Hepatic stellate cell (primary cell): Measurements from ENCODE around the gene PNLDC1.
"Not testable (repeated sequence)": the region's sequence is repeated elsewhere in the genome, so short reads cannot be mapped to it uniquely, and the experiment has no call there.

Experiments
- DNase-seq: peaks from one replicate; pipeline ENCODE4 v3.0.0; 2011; ENCODE audit warnings: low spot score

The PNLDC1 gene

DNA sequence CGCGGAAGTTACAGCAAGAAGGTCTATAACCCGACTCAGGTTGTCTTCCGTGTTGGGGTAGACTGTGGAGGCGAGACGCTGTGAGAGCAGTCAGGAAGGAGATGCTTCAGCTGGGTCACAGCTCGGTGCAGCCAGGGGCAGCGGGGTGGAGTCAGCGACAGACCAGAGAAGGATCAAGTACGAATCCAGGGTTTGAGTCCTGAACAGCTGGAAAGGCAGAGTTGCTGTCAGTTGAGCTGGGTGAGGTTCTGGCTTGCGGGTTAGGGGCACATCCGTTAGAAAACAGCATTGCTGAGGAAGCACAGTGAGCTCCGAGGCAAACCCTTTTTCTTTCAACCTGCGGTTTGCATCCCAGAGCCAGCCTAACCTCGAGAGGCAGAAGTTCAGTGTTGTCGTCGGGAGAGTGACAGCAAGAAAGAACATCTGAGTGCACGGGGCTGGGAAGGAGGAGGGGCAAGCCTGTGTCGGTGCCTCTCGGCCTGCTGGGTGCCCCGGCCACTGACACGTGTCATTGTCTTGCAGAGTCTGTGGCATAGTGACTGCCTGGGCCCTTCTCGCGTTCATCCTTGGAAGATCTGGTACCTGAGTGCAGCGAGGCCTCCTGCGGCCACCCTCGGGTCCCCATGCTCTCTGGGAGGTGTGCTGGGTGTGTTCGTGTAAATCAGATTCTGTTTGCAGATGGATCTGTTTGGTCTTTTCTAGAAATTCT is 20.0 kb downstream of the PNLDC1 start:
- DNase-seq: no peak

DNA sequence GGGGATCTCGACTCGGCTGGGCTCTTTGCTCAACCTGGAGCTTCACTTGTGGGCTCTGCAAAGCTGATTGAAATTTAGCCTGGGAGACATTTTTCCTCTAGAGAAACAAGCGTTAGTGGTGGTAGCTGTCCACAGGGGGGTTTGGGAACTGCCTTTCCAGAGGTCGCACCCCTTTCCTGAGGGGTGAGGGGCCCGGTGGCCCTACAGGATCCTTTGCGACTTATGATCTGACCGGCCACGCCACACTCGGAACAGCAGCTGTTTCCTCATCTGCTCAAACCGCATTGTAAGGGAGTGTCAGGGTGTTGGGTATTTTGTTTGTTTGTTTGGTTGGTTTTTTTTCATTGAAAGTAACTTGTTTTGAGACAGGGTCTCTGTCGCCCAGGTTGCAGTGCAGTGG is 21.0 kb downstream of the PNLDC1 start:
- no peak for DNase-seq

- no peak for DNase-seq
These were observed 21.6 kb downstream of the PNLDC1 start for GRCh38 chr6:159821726-159822125.

- no peak for DNase-seq
These were observed 23.9 kb downstream of the PNLDC1 start for GRCh38 chr6:159823953-159824352.

DNA sequence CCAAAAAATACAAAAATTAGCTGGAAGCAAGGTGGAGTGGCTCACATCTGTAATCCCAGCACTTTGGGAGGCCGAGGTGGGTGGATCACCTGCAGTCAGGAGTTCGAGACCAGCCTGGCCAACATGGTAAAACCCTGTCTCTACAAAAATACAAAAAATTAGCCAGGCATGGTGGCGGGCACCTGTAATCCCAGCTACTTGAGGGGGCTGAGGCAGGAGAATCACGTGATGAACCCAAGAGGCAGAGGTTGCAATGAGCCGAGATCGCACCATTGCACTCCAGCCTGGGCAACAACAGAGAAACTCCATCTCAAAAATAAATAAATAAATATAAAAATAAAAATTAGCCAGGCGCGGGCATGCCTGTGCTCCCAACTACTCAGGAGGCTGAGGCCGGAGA is 24.6 kb downstream of the PNLDC1 start:
- DNase-seq: not testable (repeated sequence)

- DNase-seq: no peak
These were observed 25.9 kb downstream of the PNLDC1 start for GRCh38 chr6:159826004-159826403.

DNA sequence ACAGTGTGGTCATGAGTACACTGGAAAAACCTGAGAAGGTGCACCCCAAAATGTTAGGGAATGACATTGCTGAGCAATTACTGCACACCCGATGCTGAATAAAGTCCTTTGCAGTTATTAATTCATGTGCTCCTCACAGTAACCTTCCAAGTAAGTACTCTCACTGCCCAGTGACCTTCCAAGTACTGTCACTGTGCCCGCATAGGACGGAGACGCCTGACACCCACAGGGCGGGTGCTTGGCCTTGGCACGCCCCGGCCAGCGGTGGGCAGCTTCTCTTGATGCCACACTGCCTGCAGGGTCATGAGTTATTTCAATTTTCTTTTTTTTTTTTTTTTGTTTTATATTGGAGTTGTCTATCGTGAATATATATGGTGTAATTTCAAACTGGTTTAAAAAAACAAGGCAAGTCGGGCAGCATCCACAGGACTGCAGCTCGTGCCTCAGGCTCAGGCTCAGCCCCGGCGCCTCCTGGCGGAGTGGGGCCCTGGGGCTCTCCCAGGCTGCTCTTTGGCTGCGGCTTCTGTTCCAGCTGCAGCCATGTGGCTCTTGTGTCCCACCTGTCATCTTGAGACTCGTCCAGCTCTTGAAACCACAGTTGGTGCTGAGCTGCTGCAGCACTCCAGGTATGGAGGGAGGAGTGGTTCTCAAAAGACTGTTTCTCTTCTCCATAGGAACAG is 27.0 kb downstream of the PNLDC1 start:
- no peak for DNase-seq

DNA sequence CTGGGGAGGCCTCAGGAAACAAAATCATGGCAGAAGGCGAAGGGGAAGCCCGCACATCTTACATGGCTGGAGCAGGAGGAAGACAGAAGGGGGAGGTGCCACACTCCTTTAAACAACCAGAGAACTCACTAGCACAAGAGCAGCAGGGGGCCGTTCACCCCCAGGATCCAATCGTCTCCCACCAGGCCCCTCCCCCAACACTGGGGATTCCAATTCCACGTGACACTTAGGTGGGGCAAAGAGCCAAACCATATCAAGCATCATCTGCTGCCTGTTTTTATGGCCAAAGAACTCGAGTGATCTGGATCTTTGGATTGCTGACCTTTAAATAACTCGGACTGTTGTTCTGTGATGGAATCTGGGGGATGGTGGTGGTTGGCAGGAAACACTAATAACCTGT is 28.0 kb downstream of the PNLDC1 start:
- DNase-seq: no peak

- no peak for DNase-seq
These were observed 29.4 kb downstream of the PNLDC1 start for GRCh38 chr6:159829526-159829925.

DNA sequence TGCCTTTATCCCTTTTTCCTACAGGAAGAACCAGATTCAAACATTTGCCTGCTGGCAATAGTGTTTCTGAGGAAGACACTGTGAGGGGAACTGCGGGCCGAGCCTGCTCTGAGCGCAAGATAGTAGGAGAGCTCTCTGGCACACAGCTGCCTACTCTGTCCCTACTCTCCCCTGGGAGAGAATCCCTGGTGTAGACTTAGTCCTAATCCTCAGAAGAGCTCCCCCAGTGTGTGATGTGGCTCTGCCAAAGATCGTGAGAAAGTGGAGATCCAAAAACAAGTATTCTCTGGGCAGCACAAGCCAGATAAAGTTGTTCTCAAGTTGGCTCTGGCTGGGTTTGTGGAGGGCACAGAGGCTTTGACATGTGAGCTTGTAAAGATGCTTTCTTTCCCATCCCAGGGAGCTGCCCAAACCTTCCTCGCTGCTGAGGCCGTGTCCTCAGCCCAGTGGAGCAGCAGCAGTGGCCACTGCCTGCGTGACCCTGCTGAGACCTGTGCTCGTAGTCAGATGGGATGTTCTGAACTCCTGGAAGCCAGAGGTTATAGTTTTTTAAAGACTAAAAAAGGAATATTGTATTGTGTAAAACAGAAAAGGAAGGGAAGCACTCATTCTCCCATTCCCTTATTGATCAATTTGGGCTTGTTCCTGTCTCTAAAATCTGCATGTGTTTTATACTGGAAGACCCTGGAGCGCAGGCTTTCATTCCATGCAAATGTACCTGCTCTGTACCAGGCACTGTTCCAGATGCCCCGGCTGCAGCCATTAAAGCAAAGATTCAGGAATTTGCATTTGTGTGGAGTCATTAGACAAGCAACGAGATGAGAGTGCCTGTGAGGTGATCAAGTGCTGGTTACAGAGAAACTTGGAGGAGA is 30.7 kb downstream of the PNLDC1 start:
- peak; percentile 19 for DNase-seq

DNA sequence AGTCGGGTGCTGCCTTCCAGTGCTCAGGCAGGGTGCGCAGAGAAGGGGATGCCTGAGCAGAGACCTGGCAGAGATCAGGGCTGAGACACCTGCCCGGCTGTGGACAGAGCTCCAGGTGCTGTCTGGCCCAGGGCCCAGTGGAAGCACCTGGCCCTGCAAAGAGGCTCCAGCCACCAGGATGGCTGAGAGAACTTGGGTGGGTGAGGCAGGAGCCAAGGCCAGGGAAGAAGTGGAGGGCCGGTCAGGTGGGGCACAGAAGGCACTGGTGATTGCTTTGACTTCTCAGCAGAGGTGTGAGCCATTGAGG is 31.2 kb downstream of the PNLDC1 start:
- no peak for DNase-seq

DNA sequence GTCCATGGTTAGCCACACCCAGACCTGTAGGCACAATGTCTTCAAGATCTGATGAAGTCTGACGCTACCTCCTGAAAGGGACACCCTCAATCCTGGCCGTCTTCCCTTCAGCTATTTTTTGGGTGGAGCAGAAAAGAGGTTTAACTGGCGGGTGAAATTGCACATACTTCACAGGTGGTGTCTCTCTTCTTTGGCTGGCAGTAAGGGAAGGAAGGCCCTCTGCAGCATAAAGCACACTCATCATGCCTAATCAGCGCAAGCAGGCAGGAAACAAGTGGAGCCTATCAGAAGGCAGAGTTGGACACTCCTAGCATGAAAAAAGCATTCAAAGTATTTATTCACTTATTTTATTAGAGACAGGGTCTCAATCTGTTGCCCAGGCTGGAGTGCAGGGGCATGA is 32.9 kb downstream of the PNLDC1 start:
- DNase-seq: no peak

GRCh38 chr6:159833556-159833955 is 33.5 kb downstream of the PNLDC1 start:
- peak; percentile 44 for DNase-seq

DNA sequence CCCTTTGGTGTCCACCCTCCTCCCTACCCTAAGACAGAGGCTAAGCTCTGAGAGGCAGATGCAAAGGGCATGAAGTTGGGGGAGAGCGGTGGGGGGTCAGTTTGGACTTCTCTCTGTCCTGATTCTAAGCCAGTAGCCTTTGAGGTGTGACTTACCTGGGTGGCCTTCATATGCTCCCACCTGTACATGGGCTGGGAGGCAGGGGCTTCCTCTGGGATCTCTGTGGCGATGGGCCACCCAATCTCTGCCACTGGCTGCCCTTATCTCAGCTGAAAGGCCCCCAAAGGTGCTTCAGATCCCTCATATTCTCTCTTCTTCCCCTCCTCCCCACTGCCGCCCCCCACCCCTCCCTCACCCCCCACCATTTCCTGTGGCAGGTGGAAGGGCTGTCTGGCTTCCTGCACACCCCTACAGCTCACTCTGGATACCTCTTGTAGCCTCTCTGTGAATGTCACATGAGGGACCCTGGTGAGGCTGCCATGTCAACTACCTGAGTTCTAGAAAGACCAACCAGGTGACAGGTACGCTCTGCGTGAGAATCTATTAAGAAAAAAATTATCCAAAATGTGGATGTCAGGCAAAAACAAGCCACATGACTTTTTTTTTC is 34.0 kb downstream of the PNLDC1 start:
- no peak for DNase-seq

- DNase-seq: no peak
These were observed 36.8 kb downstream of the PNLDC1 start for GRCh38 chr6:159836718-159837490.

- no peak for DNase-seq
These were observed 37.4 kb downstream of the PNLDC1 start for GRCh38 chr6:159837511-159837910.

DNA sequence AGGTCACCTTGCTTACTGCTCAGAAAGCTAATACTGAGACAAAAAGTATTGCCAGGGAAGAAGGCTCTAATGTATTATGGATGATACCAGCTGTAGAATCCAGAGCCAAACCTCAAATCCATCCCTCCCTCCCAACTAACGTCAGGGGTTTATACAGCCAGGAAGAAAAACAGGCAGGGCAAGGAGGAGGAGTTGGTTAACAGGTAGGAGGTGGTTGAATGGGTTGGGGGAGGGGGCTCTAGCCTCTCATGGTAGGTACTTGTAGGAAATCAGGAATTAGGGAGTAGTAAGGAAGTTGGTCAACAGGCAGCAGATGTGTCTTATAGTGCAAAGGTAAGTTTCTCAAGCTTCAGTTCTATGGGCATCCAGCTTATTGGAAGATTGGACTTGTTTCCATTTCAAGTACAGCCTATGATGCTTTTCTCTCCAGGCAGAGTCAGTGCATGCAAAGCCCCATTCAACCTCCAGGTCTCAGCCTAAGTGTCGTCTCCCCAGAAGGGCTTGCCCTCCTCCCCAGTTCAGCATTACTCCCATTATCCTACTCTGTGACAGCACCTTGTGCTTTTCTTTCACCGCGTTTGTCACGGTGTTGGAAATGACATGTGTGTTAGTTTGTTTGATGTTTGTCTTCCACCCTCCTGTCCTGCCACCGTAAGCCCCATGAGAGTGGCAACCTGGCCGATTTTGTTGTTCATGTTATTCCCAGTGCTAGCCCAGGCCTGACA is 38.1 kb downstream of the PNLDC1 start:
- no peak for DNase-seq

DNA sequence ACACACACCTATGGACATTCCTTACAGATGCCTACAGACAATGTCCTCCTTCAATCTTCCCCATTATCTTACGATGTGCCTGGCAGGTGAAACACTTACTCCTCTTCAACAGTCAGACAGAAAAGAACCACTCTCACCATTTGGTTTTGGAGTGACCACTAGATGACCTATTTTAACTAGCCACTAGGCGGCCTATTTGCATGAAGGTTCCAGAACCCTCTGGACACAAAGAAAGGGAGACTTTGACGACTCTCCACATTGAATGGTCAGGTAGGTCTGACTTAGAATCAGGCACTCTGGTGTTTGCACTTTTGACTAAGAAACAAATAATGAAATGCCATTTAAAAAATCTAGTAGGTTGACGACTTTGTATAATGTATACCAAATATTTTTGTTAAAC is 42.0 kb downstream of the PNLDC1 start:
- peak; percentile 32 for DNase-seq

DNA sequence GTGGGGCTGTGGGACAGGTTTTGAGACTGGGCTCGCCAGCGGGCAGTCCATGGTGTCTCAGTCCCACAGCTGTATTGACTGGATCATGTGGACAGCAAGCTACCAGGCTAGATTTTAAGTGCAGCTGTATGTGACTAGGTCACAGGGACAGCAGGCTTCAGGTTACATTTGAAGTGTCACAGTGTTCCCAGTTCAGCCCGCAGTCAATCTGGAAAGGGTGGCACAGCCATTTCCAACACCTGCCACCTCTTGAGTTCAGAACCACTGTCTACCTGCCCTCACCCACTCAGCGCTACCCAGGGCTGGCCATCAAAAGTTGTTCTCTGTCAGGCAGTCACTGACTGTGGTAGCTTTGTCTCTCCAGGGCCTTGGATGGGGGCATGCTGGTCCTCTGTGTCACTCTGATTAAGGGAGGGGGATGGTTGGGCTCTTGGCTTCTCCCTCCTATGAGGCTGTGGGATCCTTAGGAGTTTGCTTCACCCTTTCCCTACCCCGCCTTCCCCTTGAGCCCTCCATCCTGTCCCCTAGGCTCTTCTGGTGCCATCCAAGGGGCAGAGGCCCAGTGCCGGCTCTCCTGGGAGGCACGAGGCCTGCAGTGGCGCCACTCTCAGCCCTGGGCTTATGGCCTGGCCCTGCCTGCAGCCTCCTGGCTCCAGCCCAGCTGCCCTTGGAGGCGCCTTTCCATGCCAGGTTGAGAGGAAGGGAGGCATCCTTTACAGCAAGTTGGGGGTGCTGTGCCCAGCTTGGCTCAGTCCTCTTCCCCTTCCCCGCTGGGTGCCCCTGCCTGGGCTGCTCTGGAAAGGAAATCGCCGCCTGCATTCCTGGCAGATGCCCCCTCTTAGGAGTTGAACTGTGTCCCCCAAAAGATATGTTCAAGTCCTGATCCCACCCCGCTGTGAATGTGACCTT is 44.9 kb downstream of the PNLDC1 start:
- no peak for DNase-seq

- DNase-seq: not testable (repeated sequence)
These were observed 48.5 kb downstream of the PNLDC1 start for GRCh38 chr6:159848552-159848951.
